Measurements from ENCODE around the gene RHBDF2.

GRCh38 chr17:76540381-76541300 lies 39.4 kb upstream of the RHBDF2 start:
- TF ChIP-seq NFYB (CRISPR knock-in tag; conservative IDR thresholded peaks at IDR 0.05; ENCODE audit: low read depth) (peak; percentile 86), CTCF (IDR thresholded peaks at IDR 0.05) (no peak), MXD4 (CRISPR knock-in tag; IDR thresholded peaks at IDR 0.05; ENCODE audit: borderline replicate concordance) (no peak), MAX (CRISPR knock-in tag; IDR thresholded peaks at IDR 0.05) (peak; percentile 90), ATF3 (CRISPR knock-in tag; conservative IDR thresholded peaks at IDR 0.05) (no peak), NR1H2 (CRISPR knock-in tag; IDR thresholded peaks at IDR 0.05) (no peak), GABPB1 (CRISPR knock-in tag; IDR thresholded peaks at IDR 0.05) (no peak), NFATC4 (CRISPR knock-in tag; IDR thresholded peaks at IDR 0.05) (no peak)

All from WTC11 (cell line).